HG02610 (cell line): Measurements from ENCODE around the gene NR2F6.

Experiments used
- ATAC-seq: cut with Tn5 transposase; IDR thresholded peaks from one replicate; pipeline ENCODE4 v1.9.1; 2021; ENCODE audit warnings: mild to moderate bottlenecking, moderate library complexity; ENCODE audit not compliant: unreplicated experiment

NR2F6 gene

DNA sequence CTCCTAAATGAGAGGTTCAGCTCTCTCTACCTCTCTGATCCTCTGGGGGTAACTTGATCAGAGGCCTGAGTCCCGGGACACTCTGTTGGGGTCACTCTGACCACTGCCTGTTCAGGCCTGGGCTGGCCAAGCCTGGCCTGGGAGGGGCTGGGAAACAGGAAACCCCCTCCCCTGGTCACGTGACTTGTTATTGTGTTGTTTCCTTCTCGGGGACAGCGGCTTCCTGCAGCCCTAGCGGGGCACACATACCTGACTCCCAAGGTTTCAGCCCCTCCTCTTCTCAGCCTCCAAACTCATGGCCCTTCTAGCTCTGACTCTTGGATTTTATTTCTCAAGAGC lies 18.9 kb upstream of the NR2F6 start, which contains the start of gene USHBP1:
Gene USHBP1 (minus strand): TSS at position 105 of the 339 bp plus-strand sequence. CDS start 446 bp downstream, outside the sequence.
- ATAC-seq, result no peak

- no peak for ATAC-seq
These were observed 18.3 kb upstream of the NR2F6 start for GRCh38 chr19:17263712-17264640.

- no peak for ATAC-seq
These were observed 16.8 kb upstream of the NR2F6 start for GRCh38 chr19:17262557-17262956.

- ATAC-seq, result peak; percentile 80
These were observed 15.2 kb upstream of the NR2F6 start for GRCh38 chr19:17260842-17261325.

DNA sequence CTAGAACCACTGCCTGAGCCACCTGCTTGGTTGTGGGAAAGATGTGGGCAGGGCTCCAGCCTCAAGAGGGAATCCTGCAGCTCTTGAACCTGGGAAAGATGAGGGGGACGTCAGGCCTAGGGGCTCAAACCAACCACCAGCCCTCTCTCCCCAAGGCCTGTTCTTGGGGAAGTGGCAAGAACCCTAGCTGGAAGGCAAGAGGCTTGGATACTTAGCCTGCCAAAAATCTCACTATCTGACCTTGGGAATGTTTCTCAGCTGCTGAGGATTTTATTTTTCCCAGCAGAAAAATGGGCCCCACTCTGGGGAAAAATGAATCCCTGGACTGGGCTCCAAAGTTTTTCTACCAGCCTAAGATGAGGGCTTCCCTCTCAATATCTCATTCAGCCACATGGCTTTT lies 14.2 kb upstream of the NR2F6 start:
- ATAC-seq, result no peak

GRCh38 chr19:17259118-17259780 lies 13.5 kb upstream of the NR2F6 start:
- no peak for ATAC-seq

- no peak for ATAC-seq
These were observed 10.4 kb upstream of the NR2F6 start for GRCh38 chr19:17256130-17256529.

DNA sequence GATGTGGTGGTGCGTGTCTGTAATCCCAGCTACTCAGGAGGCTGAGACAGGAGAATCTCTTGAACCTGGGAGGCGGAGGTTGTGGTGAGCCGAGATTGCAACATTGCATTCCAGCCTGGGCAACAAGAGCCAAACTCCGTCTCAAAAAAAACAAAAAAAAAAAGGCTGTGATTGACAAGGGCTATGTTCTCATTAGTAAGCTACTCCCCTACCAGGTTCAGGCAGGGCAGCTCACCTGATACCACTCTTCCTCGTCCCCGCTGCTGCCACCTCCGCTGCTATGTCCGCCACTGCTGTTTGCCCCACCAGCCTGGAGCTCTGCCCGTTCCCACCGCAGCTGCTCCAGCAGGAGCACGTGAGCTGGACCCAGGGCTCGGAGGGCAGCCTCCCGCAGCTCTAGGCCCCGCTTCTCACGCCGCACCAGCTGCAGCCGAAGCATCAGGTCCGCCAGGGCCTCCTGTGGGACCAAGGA lies 9.5 kb upstream of the NR2F6 start:
- ATAC-seq, result no peak

GRCh38 chr19:17254636-17255035 lies 8.9 kb upstream of the NR2F6 start:
- no peak for ATAC-seq

- ATAC-seq, result no peak
These were observed 4.3 kb upstream of the NR2F6 start for GRCh38 chr19:17249887-17250548.

DNA sequence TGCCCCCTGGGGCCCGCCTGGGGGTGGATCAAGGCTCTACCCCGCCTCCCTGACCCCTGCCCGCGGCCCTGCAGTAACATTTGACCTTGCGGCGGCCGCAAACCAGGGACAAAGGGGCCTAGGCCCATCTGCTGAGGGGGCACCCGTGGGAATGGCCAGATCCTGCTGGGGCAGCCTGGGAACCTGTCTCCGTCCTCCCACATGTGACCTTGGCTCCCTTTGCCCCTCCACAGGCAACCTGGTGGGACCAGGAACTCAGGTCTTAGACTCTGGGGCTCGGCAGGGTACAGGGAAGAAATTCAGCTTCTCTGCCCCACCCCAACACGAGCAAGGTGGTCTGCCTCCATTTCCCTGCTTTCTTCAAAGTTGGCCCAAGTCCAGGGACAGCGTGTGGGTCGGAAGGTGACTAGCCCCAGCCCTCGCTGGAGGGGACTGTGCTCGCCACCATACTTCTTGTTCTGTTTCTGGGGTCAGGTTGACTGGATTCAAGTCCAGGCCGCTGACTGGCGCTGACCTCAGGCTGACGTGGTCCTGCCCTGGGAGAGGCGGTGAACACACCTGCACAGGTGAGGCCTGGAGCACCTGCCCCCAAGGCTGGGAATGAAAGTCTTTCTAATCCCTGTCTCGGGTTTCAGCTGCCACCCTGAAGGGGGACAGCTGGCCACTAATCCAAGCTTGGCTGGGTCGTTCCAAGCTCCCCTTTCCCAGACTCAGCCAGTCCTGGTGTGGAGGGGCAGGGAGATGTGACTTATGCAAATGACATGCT lies 2.5 kb upstream of the NR2F6 start:
- ATAC-seq, result no peak

DNA sequence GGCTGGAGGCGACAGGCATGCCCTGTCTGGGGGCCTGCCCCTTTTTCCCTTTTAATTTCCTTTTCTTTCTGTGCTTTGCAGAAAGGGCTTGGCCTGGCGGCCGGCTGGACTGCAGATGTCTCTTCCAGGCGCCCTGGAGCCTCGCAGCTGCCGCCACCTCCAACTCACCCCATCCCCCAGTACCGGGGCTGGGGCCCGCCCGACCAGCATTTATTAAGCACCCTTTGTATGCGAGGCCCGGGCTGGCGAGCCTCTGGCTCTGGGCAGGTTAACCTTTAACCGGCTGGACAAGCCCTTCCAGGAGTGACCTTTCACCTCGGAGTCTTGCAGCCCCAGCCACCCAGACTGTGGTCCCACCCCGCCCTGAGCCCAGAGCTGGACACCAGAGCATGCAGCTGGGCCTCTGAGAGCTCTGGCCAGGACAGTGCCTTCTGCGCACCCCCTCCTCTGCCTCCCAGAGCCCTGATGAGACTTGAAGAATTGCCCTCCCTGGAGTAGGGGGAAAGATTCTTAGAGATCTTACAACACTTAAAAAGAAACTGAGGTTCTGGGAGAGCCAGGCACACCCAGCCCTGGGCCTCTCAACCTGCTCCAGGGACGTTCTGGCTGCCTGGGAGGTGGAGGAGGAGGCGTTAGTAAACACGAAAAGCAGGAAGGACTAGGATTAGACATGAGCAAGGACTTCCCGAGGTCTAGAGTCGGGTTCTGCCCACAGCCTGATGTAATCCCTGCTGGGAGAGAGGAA lies 1.1 kb upstream of the NR2F6 start:
- no peak for ATAC-seq

DNA sequence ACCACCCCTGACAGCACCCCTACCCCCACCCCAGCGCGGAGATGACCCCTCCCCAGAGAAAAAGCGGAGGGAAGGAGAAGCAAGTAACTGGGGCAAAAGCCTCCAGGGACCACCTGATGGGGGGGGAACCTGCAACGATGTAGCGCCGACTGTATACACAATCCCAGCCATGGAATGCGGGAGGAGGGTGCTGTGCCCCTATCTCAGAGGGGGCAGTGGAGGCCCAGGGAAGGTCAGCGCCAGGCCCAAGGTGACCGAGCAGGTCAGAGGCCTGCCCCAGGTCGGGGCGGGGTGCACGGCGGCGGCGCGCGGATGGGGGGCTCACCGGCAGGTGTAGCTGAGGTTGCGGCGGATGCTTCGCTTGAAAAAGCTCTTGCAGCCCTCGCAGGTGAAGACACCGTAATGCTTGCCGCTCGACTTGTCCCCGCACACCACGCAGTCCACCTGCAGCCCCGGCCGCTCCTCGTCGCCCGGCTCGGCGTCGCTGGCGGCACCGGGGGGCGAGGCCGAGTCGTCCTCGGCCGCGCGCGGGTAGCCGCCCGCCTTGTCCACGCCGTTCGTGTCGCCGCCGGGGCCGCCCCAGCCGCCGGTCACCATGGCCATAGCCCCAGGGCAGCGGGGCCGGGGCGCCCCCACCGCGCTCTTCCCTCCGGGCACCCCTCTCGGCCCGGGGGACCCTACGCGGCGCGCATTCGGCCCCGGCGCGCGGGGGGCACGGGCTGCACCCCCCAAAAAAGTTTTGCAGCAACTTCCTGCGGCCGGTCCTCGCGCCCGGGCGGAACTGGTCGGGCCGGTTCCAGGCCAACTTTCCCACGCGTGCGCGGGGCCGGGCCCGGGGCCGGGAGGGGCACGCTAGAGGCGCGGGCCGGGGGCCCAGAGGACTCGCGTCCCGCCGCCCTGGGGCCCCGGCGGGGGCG lies 843 bp downstream of the NR2F6 start:
- peak; percentile 11 for ATAC-seq

GRCh38 chr19:17243830-17244617 lies 1.7 kb downstream of the NR2F6 start:
- no peak for ATAC-seq

GRCh38 chr19:17243211-17243829 lies 2.4 kb downstream of the NR2F6 start:
- ATAC-seq, result no peak

GRCh38 chr19:17242431-17243208 lies 3.1 kb downstream of the NR2F6 start:
- no peak for ATAC-seq
